A549 (cell line): ENCODE results near the gene RBFA. TPM values are rescaled to one million over a fixed set of nuclear protein-coding genes. Genes with fewer than 3 reads are reported as not detected.
A peak's percentile ranks its signal among the peaks of the same experiment; 100 is the strongest.

ENCODE experiments used
- ATAC-seq, 2 experiments: fragments of 200-7000 bp in 1 of 2; fragments of >200 bp in 1 of 2; cut with Nextera tagmentation in 1 of 2; cut with Tn5 transposase in 1 of 2; 3 replicates each; pipeline versions ENCODE4 v1.8.0 to v1.9.1; 2018 to 2020; ENCODE audit warnings: mild to moderate bottlenecking in 1 of 2, moderate library complexity in 1 of 2
- CTCF ChIA-PET: fragments of 300-600 bp; sonication (Branson Sonifier 250); formaldehyde crosslinking; extraction: SDS; loops from one replicate; lab custom pipeline; 2021; ENCODE audit warnings: antibody characterized with exemption, inconsistent platforms; lab: Yijun Ruan, JAX
- POLR2A ChIA-PET: fragments of 350-600 bp; formaldehyde crosslinking; extraction: SDS; loops from one replicate; lab custom pipeline; 2021; ENCODE audit warnings: antibody characterized with exemption, inconsistent platforms; lab: Yijun Ruan, JAX
- DNase-seq, 2 experiments: peaks; one replicate each; pipeline versions ENCODE4 v3.0.0 to v3.0.0-alpha.2; 2011 to 2016; ENCODE audit warnings: low read depth in 1 of 2, low spot score in 1 of 2
- FAIRE-seq: peaks from 2 replicates; lab custom pipeline; 2011; peaks lifted over from hg19 to GRCh38; lab: Jason Lieb, UNC
- H3K27ac ChIP-seq, 2 experiments: fragments of >200 bp; sonication (Bioruptor Twin); formaldehyde crosslinking; 3 replicates each; pipeline ENCODE4 v1.5.1; 2016 to 2017
- H3K4me1 ChIP-seq: fragments of >200 bp; sonication (Bioruptor Twin); formaldehyde crosslinking; 3 replicates; pipeline ENCODE4 v1.6.1; 2016
- H3K4me2 ChIP-seq: fragments of >200 bp; sonication (Bioruptor Twin); formaldehyde crosslinking; 3 replicates; pipeline ENCODE4 v1.6.1; 2016
- H3K4me3 ChIP-seq: fragments of >200 bp; sonication (Bioruptor Twin); formaldehyde crosslinking; 3 replicates; pipeline ENCODE4 v1.5.1; 2016
- H3K9me3 ChIP-seq: fragments of >200 bp; sonication (Bioruptor Twin); formaldehyde crosslinking; 3 replicates; pipeline ENCODE4 v1.6.1; 2016
- CHD2 ChIP-seq: fragments of 150-350 bp; IDR thresholded peaks from 2 replicates; pipeline ENCODE4 v1.6.1; 2014; ENCODE audit warnings: low read length; ENCODE audit not compliant: partially characterized antibody
- EHMT2 ChIP-seq: fragments of 200-600 bp; sonication (generic); IDR thresholded peaks from 2 replicates; pipeline ENCODE4 v1.6.1; 2016; ENCODE audit warnings: antibody characterized with exemption, low read depth, mild to moderate bottlenecking, moderate library complexity
- ESRRA ChIP-seq: fragments of 150-350 bp; IDR thresholded peaks from 2 replicates; pipeline ENCODE4 v1.6.1; 2014; ENCODE audit warnings: mild to moderate bottlenecking, low read length, borderline replicate concordance
- GATA3 ChIP-seq: IDR thresholded peaks from 2 replicates; pipeline ENCODE4 v1.6.1; 2012; ENCODE audit warnings: borderline replicate concordance
- JUNB ChIP-seq: fragments of >200 bp; sonication (Bioruptor Twin); formaldehyde crosslinking; IDR thresholded peaks from 2 replicates; pipeline ENCODE4 v1.6.1; 2016
- KDM1A ChIP-seq: fragments of 200-600 bp; sonication (generic); IDR thresholded peaks from 2 replicates; pipeline ENCODE4 v1.6.1; 2016; ENCODE audit warnings: low read depth, mild to moderate bottlenecking
- MAFK ChIP-seq: fragments of 450-650 bp; IDR thresholded peaks from 2 replicates; pipeline ENCODE4 v1.6.1; 2014; ENCODE audit not compliant: partially characterized antibody
- NPAS2 ChIP-seq: fragments of 250-450 bp; sonication (Bioruptor Pico); IDR thresholded peaks from 2 replicates; pipeline ENCODE4 v1.8.0; 2022; ENCODE audit warnings: mild to moderate bottlenecking, moderate library complexity, borderline replicate concordance
- NR3C1 ChIP-seq: fragments of >200 bp; sonication (Bioruptor Twin); formaldehyde crosslinking; IDR thresholded peaks from 3 replicates; pipeline ENCODE4 v1.6.1; 2017
- PHF8 ChIP-seq: fragments of 200-600 bp; sonication (generic); IDR thresholded peaks from 2 replicates; pipeline ENCODE4 v1.6.1; 2016; ENCODE audit warnings: low read depth, mild to moderate bottlenecking, antibody characterized with exemption, moderate library complexity, borderline replicate concordance
- RARB ChIP-seq: fragments of 250-450 bp; sonication (Bioruptor Pico); IDR thresholded peaks from 2 replicates; pipeline ENCODE4 v1.8.0; 2021; ENCODE audit warnings: mild to moderate bottlenecking, moderate library complexity
- RFX5 ChIP-seq: fragments of 450-650 bp; IDR thresholded peaks from 2 replicates; pipeline ENCODE4 v1.7.1; 2014; ENCODE audit warnings: antibody characterized with exemption, mild to moderate bottlenecking, moderate library complexity
- ZFP36 ChIP-seq: fragments of 450-650 bp; IDR thresholded peaks from 2 replicates; pipeline ENCODE4 v1.6.1; 2014; ENCODE audit warnings: borderline replicate concordance; ENCODE audit not compliant: partially characterized antibody
- WGBS: methylation state at CpG from one replicate; pipeline ENCODE4 v1.1.6; 2017; ENCODE audit errors: missing lambda C conversion rate; 5-methylcytosine and 5-hydroxymethylcytosine counted together
- polyA plus RNA-seq, 4 experiments: library from polyadenylated mRNA; depleted of rRNA in 3 of 4; stranded (reverse); fragments of >200 nt; fragmentation: RNase III in 1 of 4; extraction: RNeasy Plus Mini Kit Qiagen cat#74134 plus additional on column Dnase treatment in 1 of 4; gene quantifications; 2 replicates in 3 of 4; 3 replicates in 1 of 4; pipeline ENCODE4 v1.2.3, GENCODE V29; 2011 to 2017
- TF ChIP-seq, protein P1 (sequence below): fragments of 250-450 bp; sonication (Bioruptor Pico); IDR thresholded peaks from 2 replicates; pipeline ENCODE4 v1.5.0; 2021; ENCODE audit warnings: mild to moderate bottlenecking, moderate library complexity, borderline replicate concordance
- TF ChIP-seq, protein P2 (sequence below): IDR thresholded peaks from 2 replicates; pipeline ENCODE4 v1.6.1; 2012
- TF ChIP-seq, protein P3 (sequence below): fragments of >200 bp; sonication (Bioruptor Twin); formaldehyde crosslinking; IDR thresholded peaks from 3 replicates; pipeline ENCODE4 v1.5.1; 2016
- TF ChIP-seq, protein P4 (sequence below): fragments of >200 bp; sonication (Bioruptor Twin); formaldehyde crosslinking; IDR thresholded peaks from 3 replicates; pipeline ENCODE4 v1.6.1; 2016
- TF ChIP-seq, protein P5 (sequence below): fragments of 150-350 bp; IDR thresholded peaks from 2 replicates; pipeline ENCODE4 v1.6.1; 2014; ENCODE audit warnings: low read depth, mild to moderate bottlenecking, low read length
- TF ChIP-seq, protein P6 (sequence below): fragments of 450-650 bp; IDR thresholded peaks from 2 replicates; pipeline ENCODE4 v1.6.1; 2014; ENCODE audit warnings: antibody characterized with exemption

RBFA gene
- polyA plus RNA-seq, 2 of the 4 experiments (the other 2 are of a cell fraction) = 34.4 to 43.6 TPM

DNA sequence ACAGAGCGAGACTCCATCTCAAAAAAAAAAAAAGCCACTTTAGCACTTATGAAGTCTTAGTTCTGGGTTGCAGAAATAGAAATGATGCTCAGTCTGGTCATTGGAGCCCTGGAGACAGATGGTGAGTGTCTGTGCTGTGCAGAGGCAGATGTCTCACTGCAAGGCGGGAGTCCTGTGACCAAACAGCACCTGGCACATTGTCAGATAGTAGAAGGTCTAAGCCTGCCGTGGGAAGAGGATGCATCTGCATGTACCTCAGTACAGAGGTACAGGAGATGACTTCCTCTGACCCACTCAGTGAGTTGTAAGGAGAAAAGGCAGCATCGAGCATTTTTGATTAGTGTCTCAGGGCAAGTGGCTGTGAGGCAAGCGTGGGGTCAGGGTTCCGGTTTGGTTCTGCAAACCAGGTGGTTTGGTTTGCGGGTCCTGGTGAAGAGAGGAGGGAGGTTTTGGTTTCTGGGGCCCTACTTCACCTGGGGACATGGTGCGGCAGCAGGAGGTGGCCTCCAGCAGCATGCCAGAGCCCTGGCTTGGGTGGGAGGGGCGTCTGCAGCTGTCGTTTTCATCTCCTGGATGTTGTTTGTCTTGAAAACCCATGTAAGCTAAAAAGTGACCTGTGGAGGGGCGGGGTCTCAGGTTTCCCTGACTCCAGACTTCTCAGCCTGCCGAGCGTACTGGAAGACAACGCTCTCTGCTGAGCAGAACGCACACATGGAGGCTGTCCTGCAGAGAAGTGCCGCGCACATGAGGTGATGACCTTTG is 3.8 kb downstream of the RBFA start:
- Histone ChIP-seq H3K27ac (no peak overlapping the region), H3K9me3 (no peaks in the 10 kb centered on the region), H3K4me3 (no peak overlapping the region), H3K4me1 (peaks cover 5% of the 10 kb centered on the region; the same call in 1 of the 3 replicates), H3K4me2 (no peak overlapping the region)
- no peak for FAIRE-seq
- no peak for DNase-seq
- ChIA-PET POLR2A (no interaction called here), CTCF (no interaction called here)
- 85% methylated on average over 17 of the region's 17 CpGs for WGBS
- no peak for ATAC-seq
- no peak for TF ChIP-seq ESRRA
- TF ChIP-seq PHF8 = no peak
- TF ChIP-seq MAFK = no peak
- TF ChIP-seq, protein P1, sequence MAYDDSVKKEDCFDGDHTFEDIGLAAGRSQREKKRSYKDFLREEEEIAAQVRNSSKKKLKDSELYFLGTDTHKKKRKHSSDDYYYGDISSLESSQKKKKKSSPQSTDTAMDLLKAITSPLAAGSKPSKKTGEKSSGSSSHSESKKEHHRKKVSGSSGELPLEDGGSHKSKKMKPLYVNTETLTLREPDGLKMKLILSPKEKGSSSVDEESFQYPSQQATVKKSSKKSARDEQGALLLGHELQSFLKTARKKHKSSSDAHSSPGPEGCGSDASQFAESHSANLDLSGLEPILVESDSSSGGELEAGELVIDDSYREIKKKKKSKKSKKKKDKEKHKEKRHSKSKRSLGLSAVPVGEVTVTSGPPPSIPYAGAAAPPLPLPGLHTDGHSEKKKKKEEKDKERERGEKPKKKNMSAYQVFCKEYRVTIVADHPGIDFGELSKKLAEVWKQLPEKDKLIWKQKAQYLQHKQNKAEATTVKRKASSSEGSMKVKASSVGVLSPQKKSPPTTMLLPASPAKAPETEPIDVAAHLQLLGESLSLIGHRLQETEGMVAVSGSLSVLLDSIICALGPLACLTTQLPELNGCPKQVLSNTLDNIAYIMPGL (CRISPR knock-in tag) = no peak
- no peak for TF ChIP-seq KDM1A
- TF ChIP-seq GATA3 = no peak
- TF ChIP-seq, protein P2, sequence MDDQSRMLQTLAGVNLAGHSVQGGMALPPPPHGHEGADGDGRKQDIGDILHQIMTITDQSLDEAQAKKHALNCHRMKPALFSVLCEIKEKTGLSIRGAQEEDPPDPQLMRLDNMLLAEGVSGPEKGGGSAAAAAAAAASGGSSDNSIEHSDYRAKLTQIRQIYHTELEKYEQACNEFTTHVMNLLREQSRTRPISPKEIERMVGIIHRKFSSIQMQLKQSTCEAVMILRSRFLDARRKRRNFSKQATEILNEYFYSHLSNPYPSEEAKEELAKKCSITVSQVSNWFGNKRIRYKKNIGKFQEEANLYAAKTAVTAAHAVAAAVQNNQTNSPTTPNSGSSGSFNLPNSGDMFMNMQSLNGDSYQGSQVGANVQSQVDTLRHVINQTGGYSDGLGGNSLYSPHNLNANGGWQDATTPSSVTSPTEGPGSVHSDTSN = no peak
- TF ChIP-seq JUNB = no peak
- TF ChIP-seq RFX5 = no peak
- TF ChIP-seq ZFP36 = no peak
- TF ChIP-seq NPAS2 = no peak
- TF ChIP-seq RARB = no peak
- TF ChIP-seq, protein P3, sequence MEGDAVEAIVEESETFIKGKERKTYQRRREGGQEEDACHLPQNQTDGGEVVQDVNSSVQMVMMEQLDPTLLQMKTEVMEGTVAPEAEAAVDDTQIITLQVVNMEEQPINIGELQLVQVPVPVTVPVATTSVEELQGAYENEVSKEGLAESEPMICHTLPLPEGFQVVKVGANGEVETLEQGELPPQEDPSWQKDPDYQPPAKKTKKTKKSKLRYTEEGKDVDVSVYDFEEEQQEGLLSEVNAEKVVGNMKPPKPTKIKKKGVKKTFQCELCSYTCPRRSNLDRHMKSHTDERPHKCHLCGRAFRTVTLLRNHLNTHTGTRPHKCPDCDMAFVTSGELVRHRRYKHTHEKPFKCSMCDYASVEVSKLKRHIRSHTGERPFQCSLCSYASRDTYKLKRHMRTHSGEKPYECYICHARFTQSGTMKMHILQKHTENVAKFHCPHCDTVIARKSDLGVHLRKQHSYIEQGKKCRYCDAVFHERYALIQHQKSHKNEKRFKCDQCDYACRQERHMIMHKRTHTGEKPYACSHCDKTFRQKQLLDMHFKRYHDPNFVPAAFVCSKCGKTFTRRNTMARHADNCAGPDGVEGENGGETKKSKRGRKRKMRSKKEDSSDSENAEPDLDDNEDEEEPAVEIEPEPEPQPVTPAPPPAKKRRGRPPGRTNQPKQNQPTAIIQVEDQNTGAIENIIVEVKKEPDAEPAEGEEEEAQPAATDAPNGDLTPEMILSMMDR = no peak
- TF ChIP-seq, protein P4, sequence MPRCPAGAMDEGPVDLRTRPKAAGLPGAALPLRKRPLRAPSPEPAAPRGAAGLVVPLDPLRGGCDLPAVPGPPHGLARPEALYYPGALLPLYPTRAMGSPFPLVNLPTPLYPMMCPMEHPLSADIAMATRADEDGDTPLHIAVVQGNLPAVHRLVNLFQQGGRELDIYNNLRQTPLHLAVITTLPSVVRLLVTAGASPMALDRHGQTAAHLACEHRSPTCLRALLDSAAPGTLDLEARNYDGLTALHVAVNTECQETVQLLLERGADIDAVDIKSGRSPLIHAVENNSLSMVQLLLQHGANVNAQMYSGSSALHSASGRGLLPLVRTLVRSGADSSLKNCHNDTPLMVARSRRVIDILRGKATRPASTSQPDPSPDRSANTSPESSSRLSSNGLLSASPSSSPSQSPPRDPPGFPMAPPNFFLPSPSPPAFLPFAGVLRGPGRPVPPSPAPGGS = no peak

DNA sequence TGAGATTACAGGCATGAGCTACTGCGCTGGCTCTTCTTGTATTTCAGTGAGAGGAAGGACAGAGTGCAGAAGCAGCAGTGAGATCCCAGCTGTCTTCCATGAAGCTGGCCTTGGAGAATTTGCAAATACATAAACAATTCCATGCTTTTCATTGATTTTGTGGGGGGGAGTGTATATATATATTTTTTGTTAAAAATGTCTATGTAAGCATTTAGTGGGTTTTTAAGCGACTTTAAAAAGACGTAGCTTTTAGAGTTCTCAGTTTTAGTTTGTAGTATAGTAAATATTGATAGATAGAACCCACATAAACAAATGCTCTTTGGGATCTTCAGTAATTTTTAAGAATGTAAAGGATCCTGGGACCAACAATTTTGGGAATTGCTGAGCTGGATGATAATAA is 6.3 kb downstream of the RBFA start:
- POLR2A ChIA-PET = no interaction called here
- WGBS = 97% methylated on average over 3 of the region's 3 CpGs
- Histone ChIP-seq H3K27ac (no peak overlapping the region), H3K4me1 (peaks cover 2% of the 10 kb centered on the region; the same call in 1 of the 3 replicates), H3K9me3 (no peaks in the 10 kb centered on the region), H3K4me2 (no peak overlapping the region), H3K4me3 (no peak overlapping the region)
- no peak for FAIRE-seq
- no peak for ATAC-seq
- DNase-seq = no peak
- TF ChIP-seq EHMT2 (no peak), MAFK (peak; percentile 57)
- TF ChIP-seq, all 56 proteins: peak for 1
- CTCF ChIA-PET = interaction anchor here (0.6 kb wide), 2 partner anchors 100 to 325 kb away, joined by 3 read pairs; no protein-coding TSS in a partner anchor

DNA sequence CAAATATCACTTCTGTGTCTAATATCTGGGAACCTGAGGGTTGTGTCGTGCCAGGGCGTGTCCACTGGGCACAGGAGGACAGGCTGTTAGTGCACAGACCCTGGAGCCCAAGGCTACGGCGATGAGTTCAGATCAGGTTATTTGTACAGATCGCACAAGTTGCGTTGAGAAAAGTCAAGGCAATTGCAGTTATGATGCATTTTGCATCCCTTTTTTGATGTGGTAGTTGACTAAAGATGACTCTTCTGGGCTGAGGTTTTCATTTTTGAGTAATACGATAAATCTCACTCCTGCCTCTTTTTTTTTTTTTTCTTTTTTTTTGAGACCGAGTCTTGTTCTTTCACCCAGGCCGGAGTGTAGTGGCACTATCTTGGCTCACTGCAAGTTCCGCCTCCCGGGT is 7.2 kb downstream of the RBFA start:
- ATAC-seq (no peak), DNase-seq (no peak), FAIRE-seq (no peak)
- CTCF ChIA-PET = no interaction called here
- WGBS = 84% methylated on average over 10 of the region's 11 CpGs
- TF ChIP-seq NPAS2 (no peak), NR3C1 (no peak), CHD2 (no peak)
- TF ChIP-seq, protein P5, sequence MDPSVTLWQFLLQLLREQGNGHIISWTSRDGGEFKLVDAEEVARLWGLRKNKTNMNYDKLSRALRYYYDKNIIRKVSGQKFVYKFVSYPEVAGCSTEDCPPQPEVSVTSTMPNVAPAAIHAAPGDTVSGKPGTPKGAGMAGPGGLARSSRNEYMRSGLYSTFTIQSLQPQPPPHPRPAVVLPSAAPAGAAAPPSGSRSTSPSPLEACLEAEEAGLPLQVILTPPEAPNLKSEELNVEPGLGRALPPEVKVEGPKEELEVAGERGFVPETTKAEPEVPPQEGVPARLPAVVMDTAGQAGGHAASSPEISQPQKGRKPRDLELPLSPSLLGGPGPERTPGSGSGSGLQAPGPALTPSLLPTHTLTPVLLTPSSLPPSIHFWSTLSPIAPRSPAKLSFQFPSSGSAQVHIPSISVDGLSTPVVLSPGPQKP = no peak
- TF ChIP-seq, protein P6, sequence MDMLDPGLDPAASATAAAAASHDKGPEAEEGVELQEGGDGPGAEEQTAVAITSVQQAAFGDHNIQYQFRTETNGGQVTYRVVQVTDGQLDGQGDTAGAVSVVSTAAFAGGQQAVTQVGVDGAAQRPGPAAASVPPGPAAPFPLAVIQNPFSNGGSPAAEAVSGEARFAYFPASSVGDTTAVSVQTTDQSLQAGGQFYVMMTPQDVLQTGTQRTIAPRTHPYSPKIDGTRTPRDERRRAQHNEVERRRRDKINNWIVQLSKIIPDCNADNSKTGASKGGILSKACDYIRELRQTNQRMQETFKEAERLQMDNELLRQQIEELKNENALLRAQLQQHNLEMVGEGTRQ = no peak
- H3K4me3 ChIP-seq = no peak overlapping the region
- no peak overlapping the region for H3K4me2 ChIP-seq
- H3K27ac ChIP-seq = no peak overlapping the region
- POLR2A ChIA-PET = no interaction called here
- H3K9me3 ChIP-seq = no peaks in the 10 kb centered on the region
- H3K4me1 ChIP-seq = no peaks in the 10 kb centered on the region
